ENCODE results near the gene IFT57. TPM values are rescaled to one million over a fixed set of nuclear protein-coding genes. Genes with fewer than 3 reads are reported as not detected.

IFT57 gene
- total and polyA plus RNA-seq, 2 donors from 2014 or later = 64.0 to 70.4 TPM

- no peak for DNase-seq
- no peak for FAIRE-seq
- peaks cover 0 to 4% (median 0%) of the 10 kb centered on the region in 3 donors for H3K9me3 ChIP-seq (ENCODE audit: control insufficient read depth in 2 of 3, insufficient read depth in 1 of 3, low read length in 3 of 3)
- H3K4me1 ChIP-seq (ENCODE audit: control insufficient read depth in 2 of 3, insufficient read depth in 2 of 3, low read depth in 1 of 3, low read length in 3 of 3) = no peaks in the 10 kb centered on the region
- no peaks in the 10 kb centered on the region for H3K36me3 ChIP-seq (ENCODE audit: control insufficient read depth in 2 of 3, insufficient read depth in 3 of 3, low read length in 3 of 3)
- H3K27me3 ChIP-seq (ENCODE audit: control insufficient read depth, insufficient read depth, low read length) = no peaks in the 10 kb centered on the region
- H3K4me3 ChIP-seq (ENCODE audit: low read length in 3 of 3) = no peak overlapping the region
- no peak for TF ChIP-seq CTCF (IDR thresholded peaks at IDR 0.05; ENCODE audit: borderline replicate concordance, extremely low read depth, insufficient read depth)
- H3K27ac ChIP-seq (ENCODE audit: low read depth in 2 of 2, low read length in 2 of 2) = no peak overlapping the region
- intact Hi-C loops (cut with DNase I) = no loop called here
- H3K9ac ChIP-seq (ENCODE audit: low read length in 3 of 3) = no peak overlapping the region
Measured at GRCh38 chr3:108150200-108150599, 72.0 kb downstream of the IFT57 start.

- FAIRE-seq = no peak
- H3K27me3 ChIP-seq (ENCODE audit: control insufficient read depth, insufficient read depth, low read length) = no peaks in the 10 kb centered on the region
- no peak for TF ChIP-seq CTCF (IDR thresholded peaks at IDR 0.05; ENCODE audit: borderline replicate concordance, extremely low read depth, insufficient read depth)
- H3K4me1 ChIP-seq (ENCODE audit: control insufficient read depth in 2 of 3, insufficient read depth in 2 of 3, low read depth in 1 of 3, low read length in 3 of 3) = no peaks in the 10 kb centered on the region
- H3K36me3 ChIP-seq (ENCODE audit: control insufficient read depth in 2 of 3, insufficient read depth in 3 of 3, low read length in 3 of 3) = no peaks in the 10 kb centered on the region
- no peak overlapping the region for H3K27ac ChIP-seq (ENCODE audit: low read depth in 2 of 2, low read length in 2 of 2)
- intact Hi-C loops (cut with DNase I) = no loop called here
- no peak overlapping the region for H3K9ac ChIP-seq (ENCODE audit: low read length in 3 of 3)
- no peak overlapping the region for H3K4me3 ChIP-seq (ENCODE audit: low read length in 3 of 3)
- DNase-seq = no peak
- peaks cover 0 to 4% (median 0%) of the 10 kb centered on the region in 3 donors for H3K9me3 ChIP-seq (ENCODE audit: control insufficient read depth in 2 of 3, insufficient read depth in 1 of 3, low read length in 3 of 3)
Measured at GRCh38 chr3:108146139-108146538, 76.1 kb downstream of the IFT57 start.

GRCh38 chr3:108145578-108145977, 76.6 kb downstream of the IFT57 start:
- peaks cover 0 to 4% (median 0%) of the 10 kb centered on the region in 3 donors for H3K9me3 ChIP-seq (ENCODE audit: control insufficient read depth in 2 of 3, insufficient read depth in 1 of 3, low read length in 3 of 3)
- H3K4me3 ChIP-seq (ENCODE audit: low read length in 3 of 3) = no peak overlapping the region
- FAIRE-seq (no peak), DNase-seq (no peak)
- intact Hi-C loops (cut with DNase I) = no loop called here
- no peaks in the 10 kb centered on the region for H3K4me1 ChIP-seq (ENCODE audit: control insufficient read depth in 2 of 3, insufficient read depth in 2 of 3, low read depth in 1 of 3, low read length in 3 of 3)
- no peak overlapping the region for H3K27ac ChIP-seq (ENCODE audit: low read depth in 2 of 2, low read length in 2 of 2)
- no peak overlapping the region for H3K9ac ChIP-seq (ENCODE audit: low read length in 3 of 3)
- TF ChIP-seq CTCF (IDR thresholded peaks at IDR 0.05; ENCODE audit: borderline replicate concordance, extremely low read depth, insufficient read depth) = no peak
- H3K27me3 ChIP-seq (ENCODE audit: control insufficient read depth, insufficient read depth, low read length) = no peaks in the 10 kb centered on the region
- no peaks in the 10 kb centered on the region for H3K36me3 ChIP-seq (ENCODE audit: control insufficient read depth in 2 of 3, insufficient read depth in 3 of 3, low read length in 3 of 3)

GRCh38 chr3:108137460-108137814, 84.8 kb downstream of the IFT57 start:
- Histone ChIP-seq H3K4me3 (ENCODE audit: low read length in 3 of 3) (no peak overlapping the region), H3K27me3 (ENCODE audit: control insufficient read depth, insufficient read depth, low read length) (no peaks in the 10 kb centered on the region), H3K4me1 (ENCODE audit: control insufficient read depth in 2 of 3, insufficient read depth in 2 of 3, low read depth in 1 of 3, low read length in 3 of 3) (no peaks in the 10 kb centered on the region), H3K36me3 (ENCODE audit: control insufficient read depth in 2 of 3, insufficient read depth in 3 of 3, low read length in 3 of 3) (no peaks in the 10 kb centered on the region), H3K27ac (ENCODE audit: low read depth in 2 of 2, low read length in 2 of 2) (no peak overlapping the region), H3K9me3 (ENCODE audit: control insufficient read depth in 2 of 3, insufficient read depth in 1 of 3, low read length in 3 of 3) (no peaks in the 10 kb centered on the region), H3K9ac (ENCODE audit: low read length in 3 of 3) (no peak overlapping the region)
- DNase-seq (no peak), FAIRE-seq (no peak)
- intact Hi-C loops (cut with DNase I) = no loop called here
- TF ChIP-seq CTCF (IDR thresholded peaks at IDR 0.05; ENCODE audit: borderline replicate concordance, extremely low read depth, insufficient read depth) = no peak
